Measurements from ENCODE around the gene C9orf50. TPM values are rescaled to one million over a fixed set of nuclear protein-coding genes. Genes with fewer than 3 reads are reported as not detected.
A peak's percentile ranks its signal among the peaks of the same experiment; 100 is the strongest.
"Not testable (repeated sequence)": the region's sequence is repeated elsewhere in the genome, so short reads cannot be mapped to it uniquely, and the experiment has no call there.

The C9orf50 gene
- total RNA-seq, 1 donor from 2014 or later = not detected

GRCh38 chr9:129641750-129642585 is 21.1 kb upstream of the C9orf50 start, which contains the start of gene ASB6:
Gene ASB6, minus strand, starts transcription at chr9:129642151. Its CDS starts 152 bp downstream, at chr9:129641999.
- H3K36me3 Mint-ChIP-seq (ENCODE audit: low read depth) = peaks cover 14% of the 10 kb centered on the region
- peaks cover 16% of the 10 kb centered on the region for H3K4me1 Mint-ChIP-seq
- intact Hi-C loops (cut with micrococcal nuclease) = loop anchor here (1.0 to 5.0 kb wide), 4 partner anchors 15 to 148 kb away; partner anchors contain the start of gene NTMT1
- no peaks in the 10 kb centered on the region for H3K27me3 Mint-ChIP-seq
- peak within 1 kb of the TSS; percentile 90 for H3K4me3 Mint-ChIP-seq
- peak; percentile 99 for DNase-seq
- H3K27ac Mint-ChIP-seq = peak within 1 kb of the TSS; percentile 88
- H3K9me3 Mint-ChIP-seq = no peaks in the 10 kb centered on the region

GRCh38 chr9:129640871-129641749 is 20.2 kb upstream of the C9orf50 start:
- Mint-ChIP-seq H3K27me3 (no peaks in the 10 kb centered on the region), H3K4me3 (peak overlapping the region; percentile 90), H3K36me3 (ENCODE audit: low read depth) (peaks cover 14% of the 10 kb centered on the region), H3K4me1 (peaks cover 16% of the 10 kb centered on the region), H3K9me3 (no peaks in the 10 kb centered on the region), H3K27ac (peak overlapping the region; percentile 76)
- DNase-seq = no peak
- intact Hi-C loops (cut with micrococcal nuclease) = loop anchor here (2.0 to 5.0 kb wide), 2 partner anchors 14 to 86 kb away; partner anchors contain the start of gene NTMT1

- Mint-ChIP-seq H3K4me3 (peak overlapping the region; percentile 90), H3K27ac (no peak overlapping the region), H3K4me1 (peaks cover 16% of the 10 kb centered on the region)
Measured at GRCh38 chr9:129640086-129640870, 19.4 kb upstream of the C9orf50 start.

GRCh38 chr9:129639756-129640085 is 18.8 kb upstream of the C9orf50 start:
- Mint-ChIP-seq H3K4me3 (peak overlapping the region; percentile 90), H3K4me1 (peaks cover 16% of the 10 kb centered on the region), H3K9me3 (no peaks in the 10 kb centered on the region), H3K36me3 (ENCODE audit: low read depth) (peaks cover 25% of the 10 kb centered on the region), H3K27ac (no peak overlapping the region), H3K27me3 (no peaks in the 10 kb centered on the region)
- no peak for DNase-seq
- intact Hi-C loops (cut with micrococcal nuclease) = loop anchor here (2.0 to 5.0 kb wide), 2 partner anchors 13 to 88 kb away; partner anchors contain the start of gene NTMT1

More at GRCh38 chr9:129640086-129640870, 19.4 kb upstream of the C9orf50 start:
- no peak for DNase-seq
- H3K27me3 Mint-ChIP-seq = no peaks in the 10 kb centered on the region
- no peaks in the 10 kb centered on the region for H3K9me3 Mint-ChIP-seq
- intact Hi-C loops (cut with micrococcal nuclease) = loop anchor here (2.0 to 5.0 kb wide), 2 partner anchors 13 to 87 kb away; partner anchors contain the start of gene NTMT1
- peaks cover 20% of the 10 kb centered on the region for H3K36me3 Mint-ChIP-seq (ENCODE audit: low read depth)

GRCh38 chr9:129639034-129639630 is 18.2 kb upstream of the C9orf50 start:
- H3K9me3 Mint-ChIP-seq = no peaks in the 10 kb centered on the region
- H3K4me3 Mint-ChIP-seq = no peak overlapping the region
- no peaks in the 10 kb centered on the region for H3K27me3 Mint-ChIP-seq
- intact Hi-C loops (cut with micrococcal nuclease) = no loop called here
- no peak overlapping the region for H3K27ac Mint-ChIP-seq
- no peak for DNase-seq
- H3K4me1 Mint-ChIP-seq = peaks cover 16% of the 10 kb centered on the region
- H3K36me3 Mint-ChIP-seq (ENCODE audit: low read depth) = peaks cover 28% of the 10 kb centered on the region

- H3K27ac Mint-ChIP-seq = no peak overlapping the region
- H3K27me3 Mint-ChIP-seq = no peaks in the 10 kb centered on the region
- intact Hi-C loops (cut with micrococcal nuclease) = no loop called here
- peak; percentile 56 for DNase-seq
- no peaks in the 10 kb centered on the region for H3K9me3 Mint-ChIP-seq
- peaks cover 37% of the 10 kb centered on the region for H3K36me3 Mint-ChIP-seq (ENCODE audit: low read depth)
- no peak overlapping the region for H3K4me3 Mint-ChIP-seq
- peaks cover 16% of the 10 kb centered on the region for H3K4me1 Mint-ChIP-seq
Measured at GRCh38 chr9:129637673-129638439, 17.0 kb upstream of the C9orf50 start.

GRCh38 chr9:129637102-129637501 is 16.2 kb upstream of the C9orf50 start:
- H3K27ac Mint-ChIP-seq = no peak overlapping the region
- H3K27me3 Mint-ChIP-seq = no peaks in the 10 kb centered on the region
- H3K4me1 Mint-ChIP-seq = peaks cover 18% of the 10 kb centered on the region
- intact Hi-C loops (cut with micrococcal nuclease) = no loop called here
- no peak for DNase-seq
- H3K4me3 Mint-ChIP-seq = no peak overlapping the region
- H3K9me3 Mint-ChIP-seq = no peaks in the 10 kb centered on the region
- H3K36me3 Mint-ChIP-seq (ENCODE audit: low read depth) = peaks cover 44% of the 10 kb centered on the region

- intact Hi-C loops (cut with micrococcal nuclease); DNase-seq; H3K4me3 Mint-ChIP-seq; H3K9me3 Mint-ChIP-seq; H3K27ac Mint-ChIP-seq; H3K27me3 Mint-ChIP-seq: not testable (repeated sequence)
- peaks cover 46% of the 10 kb centered on the region for H3K36me3 Mint-ChIP-seq (ENCODE audit: low read depth)
- peaks cover 23% of the 10 kb centered on the region for H3K4me1 Mint-ChIP-seq
Measured at GRCh38 chr9:129636343-129636742, 15.4 kb upstream of the C9orf50 start.

- DNase-seq = no peak
- intact Hi-C loops (cut with micrococcal nuclease) = no loop called here
- Mint-ChIP-seq H3K4me1 (peaks cover 18% of the 10 kb centered on the region), H3K9me3 (no peaks in the 10 kb centered on the region), H3K4me3 (no peak overlapping the region), H3K27ac (no peak overlapping the region), H3K27me3 (no peaks in the 10 kb centered on the region), H3K36me3 (ENCODE audit: low read depth) (peaks cover 45% of the 10 kb centered on the region)
Measured at GRCh38 chr9:129635099-129636065, 14.5 kb upstream of the C9orf50 start.

- Mint-ChIP-seq H3K9me3 (no peaks in the 10 kb centered on the region), H3K4me3 (no peak overlapping the region), H3K27ac (no peak overlapping the region), H3K36me3 (ENCODE audit: low read depth) (peaks cover 46% of the 10 kb centered on the region), H3K27me3 (no peaks in the 10 kb centered on the region), H3K4me1 (peaks cover 16% of the 10 kb centered on the region)
- no peak for DNase-seq
- intact Hi-C loops (cut with micrococcal nuclease) = no loop called here
Measured at GRCh38 chr9:129633848-129634247, 12.9 kb upstream of the C9orf50 start.

- no peak overlapping the region for H3K27ac Mint-ChIP-seq
- intact Hi-C loops (cut with micrococcal nuclease) = no loop called here
- peaks cover 19% of the 10 kb centered on the region for H3K4me1 Mint-ChIP-seq
- H3K27me3 Mint-ChIP-seq = no peaks in the 10 kb centered on the region
- H3K36me3 Mint-ChIP-seq (ENCODE audit: low read depth) = peaks cover 48% of the 10 kb centered on the region
- H3K9me3 Mint-ChIP-seq = no peaks in the 10 kb centered on the region
- no peak for DNase-seq
- no peak overlapping the region for H3K4me3 Mint-ChIP-seq
Measured at GRCh38 chr9:129633207-129633606, 12.3 kb upstream of the C9orf50 start.

Data from activated CD4-positive, alpha-beta T cell treated with anti-CD3 and anti-CD28 coated beads, Interleukin-2, amount 10 ng/mL, durations not matched to agents 24 days and 14 days (primary cell).